Measurements from ENCODE around the gene FLYWCH2.
A peak's percentile ranks its signal among the peaks of the same experiment; 100 is the strongest.
"Not testable (repeated sequence)": the region's sequence is repeated elsewhere in the genome, so short reads cannot be mapped to it uniquely, and the experiment has no call there.

Gene FLYWCH2

GRCh38 chr16:2915196-2915929 lies 32.3 kb downstream of the FLYWCH2 start:
- no peak for DNase-seq

DNA sequence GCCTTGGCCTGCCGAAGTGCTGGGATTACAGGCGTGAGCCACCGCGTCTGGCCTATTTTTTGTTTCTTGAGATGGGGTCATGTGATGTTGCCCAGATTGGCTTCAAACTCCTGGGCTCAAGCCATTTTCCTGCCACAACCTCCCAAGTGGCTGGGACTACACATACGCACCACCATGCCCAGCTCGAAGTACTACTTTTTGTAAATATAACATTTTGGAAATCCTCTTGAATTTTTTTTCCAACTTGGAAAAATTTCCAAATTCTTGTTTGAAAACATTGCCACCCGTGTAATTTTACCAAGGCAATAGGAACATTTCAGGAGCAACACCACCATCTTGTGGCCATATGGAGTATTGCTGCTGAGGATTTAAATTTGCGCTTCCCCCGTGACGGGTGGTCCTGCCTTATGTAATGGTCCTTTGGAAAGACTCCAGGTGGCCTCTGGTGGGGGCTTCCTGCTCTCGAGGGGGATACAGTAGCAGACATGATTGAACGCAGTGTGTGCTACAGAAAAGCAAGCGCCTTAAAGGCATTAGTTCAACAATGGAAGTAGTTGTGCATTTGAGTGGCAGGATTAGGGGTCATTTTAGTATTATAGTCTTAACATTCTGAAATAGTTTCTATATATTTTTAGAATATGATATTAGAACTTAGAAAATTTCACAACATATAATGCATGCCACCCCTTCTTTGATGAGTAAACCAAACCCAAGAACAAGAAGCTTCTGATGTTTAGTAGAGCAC lies 36.7 kb downstream of the FLYWCH2 start:
- DNase-seq, result no peak

DNA sequence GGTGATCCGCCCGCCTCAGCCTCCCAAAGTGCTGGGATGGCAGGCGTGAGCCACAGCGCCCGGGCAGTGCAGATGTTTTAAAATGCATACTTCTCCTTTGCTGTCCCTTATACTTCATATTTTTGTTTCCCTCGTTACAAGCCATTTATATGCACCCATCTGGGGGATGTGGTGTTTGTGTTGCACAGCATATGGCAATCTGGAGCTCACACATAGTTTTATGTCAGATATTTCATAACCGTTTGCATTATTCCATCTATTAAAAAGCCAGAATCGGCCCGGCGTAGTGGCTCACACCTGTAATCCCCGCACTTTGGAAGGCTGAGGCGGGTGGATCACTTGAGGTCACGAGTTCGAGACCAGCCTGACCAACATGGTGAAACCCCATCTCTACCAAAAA lies 40.5 kb downstream of the FLYWCH2 start:
- DNase-seq, result no peak

- DNase-seq, result no peak
Observed at GRCh38 chr16:2924901-2925755, 42.1 kb downstream of the FLYWCH2 start.

DNA sequence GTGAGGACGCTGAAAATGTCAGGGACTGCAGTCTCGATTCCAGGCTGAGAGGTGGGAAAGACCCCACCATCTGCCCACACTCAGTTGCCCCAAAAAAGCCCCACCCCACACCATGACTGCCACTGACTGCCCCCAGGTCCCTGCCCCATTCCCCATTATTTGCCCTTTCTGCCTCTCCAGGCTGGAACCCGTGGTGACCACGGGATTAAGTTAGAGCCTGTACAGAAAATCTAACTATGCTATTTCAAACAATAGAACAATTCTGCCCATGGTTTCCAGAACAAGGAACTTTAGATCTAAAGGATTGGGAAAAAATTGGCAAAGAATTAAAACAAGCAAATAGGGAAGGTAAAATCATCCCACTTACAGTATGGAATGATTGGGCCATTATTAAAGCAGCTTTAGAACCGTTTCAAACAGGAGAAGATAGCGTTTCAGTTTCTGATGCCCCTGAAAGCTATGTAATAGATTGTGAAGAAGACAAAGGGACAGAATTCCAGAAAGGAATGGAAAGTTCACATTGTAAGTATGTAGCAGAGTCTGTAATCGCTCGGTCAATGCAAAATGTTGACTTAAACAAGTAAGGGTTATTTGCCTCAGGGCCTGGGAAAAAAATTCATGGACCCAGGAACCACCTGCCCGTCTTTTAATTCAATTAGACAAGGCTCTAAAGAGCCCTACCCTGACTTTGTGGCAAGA lies 43.1 kb downstream of the FLYWCH2 start:
- no peak for DNase-seq

DNA sequence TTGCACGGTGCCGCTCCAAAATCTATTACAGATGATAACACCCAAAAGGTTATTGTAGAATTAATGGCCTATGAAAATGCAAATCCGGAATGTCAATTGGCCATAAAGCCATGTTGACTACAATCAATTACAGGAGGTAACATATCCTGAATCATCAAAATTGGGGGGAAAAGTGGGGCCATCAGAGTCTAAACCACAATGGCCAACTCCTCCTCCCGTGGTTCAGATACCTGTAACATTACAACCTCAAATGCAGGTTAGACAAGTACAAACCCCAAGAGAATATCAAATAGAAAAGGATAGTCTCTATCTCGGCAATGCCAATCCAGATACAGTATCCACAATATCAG lies 43.6 kb downstream of the FLYWCH2 start:
- DNase-seq, result no peak

- DNase-seq, result peak; percentile 21
Observed at GRCh38 chr16:2927010-2927646, 44.1 kb downstream of the FLYWCH2 start.

DNA sequence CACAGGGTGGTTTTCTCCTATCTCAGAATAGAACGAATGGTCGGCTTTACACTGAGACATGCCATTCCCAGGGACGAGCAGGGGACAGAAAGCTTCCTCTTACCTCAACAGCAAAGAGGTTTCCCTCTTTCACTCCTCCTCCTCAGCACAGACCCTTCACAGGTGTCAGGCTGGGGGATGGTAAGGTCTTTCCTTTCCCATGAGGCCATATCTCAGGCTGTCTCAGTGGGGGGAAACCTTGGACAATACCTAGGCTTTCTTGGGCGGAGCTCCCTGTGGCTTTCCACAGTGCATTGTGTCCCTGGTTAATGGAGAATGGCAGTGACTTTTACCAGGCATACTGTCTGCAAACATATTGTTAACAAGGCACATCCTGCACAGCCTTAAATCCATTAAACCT lies 45.1 kb downstream of the FLYWCH2 start:
- not testable (repeated sequence) for DNase-seq

- DNase-seq, result no peak
Observed at GRCh38 chr16:2928796-2929195, 45.8 kb downstream of the FLYWCH2 start.

GRCh38 chr16:2929693-2930092 lies 46.7 kb downstream of the FLYWCH2 start:
- no peak for DNase-seq

DNA sequence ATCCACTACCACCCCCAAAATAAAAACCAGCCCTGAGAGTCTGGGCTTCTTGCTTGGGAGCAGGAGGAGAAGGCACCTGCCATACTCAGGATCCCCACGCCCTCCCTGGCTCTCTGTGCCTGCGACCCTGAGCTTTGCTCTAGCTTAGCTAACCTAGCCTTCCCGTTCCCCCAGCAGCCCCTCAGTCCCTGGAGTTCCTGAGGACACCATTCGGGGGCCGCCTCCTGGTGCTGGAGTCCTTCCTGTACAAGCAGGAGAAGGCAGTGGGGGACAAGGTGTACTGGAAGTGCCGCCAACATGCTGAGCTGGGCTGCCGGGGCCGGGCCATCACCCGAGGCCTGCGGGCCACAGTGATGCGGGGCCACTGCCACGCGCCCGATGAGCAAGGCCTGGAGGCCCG lies 47.2 kb downstream of the FLYWCH2 start:
- no peak for DNase-seq

DNA sequence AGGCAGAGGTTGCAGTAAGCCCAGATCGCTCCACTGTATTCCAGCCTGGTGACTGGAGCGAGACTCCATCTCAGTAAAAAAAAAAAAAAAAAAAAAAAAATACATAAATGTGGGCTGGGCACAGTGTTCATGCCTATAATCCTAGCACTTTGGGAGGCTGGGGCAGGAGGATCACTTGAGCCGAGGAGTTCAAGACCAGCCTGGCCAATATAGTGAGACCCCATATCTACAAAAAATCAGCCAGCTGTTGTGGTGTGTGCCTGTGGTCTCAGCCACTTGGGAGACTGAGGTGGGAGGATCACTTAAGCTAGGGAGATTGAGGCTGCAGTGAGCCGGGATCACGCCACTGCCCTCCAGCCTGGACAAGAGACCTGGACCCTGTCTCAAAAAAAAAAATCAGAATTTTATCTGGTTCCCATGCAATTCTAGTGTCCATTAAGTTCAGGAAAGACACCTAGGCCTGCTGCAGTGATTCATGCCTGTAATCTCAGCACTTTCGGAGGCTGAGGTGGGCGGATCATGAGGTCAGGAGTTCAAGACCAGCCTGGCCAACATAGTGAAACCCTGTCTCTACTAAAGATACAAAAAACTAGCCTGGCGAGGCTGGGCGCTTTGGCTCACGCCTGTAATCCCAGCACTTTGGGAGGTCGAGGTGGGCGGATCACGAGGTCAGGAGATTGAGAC lies 48.4 kb downstream of the FLYWCH2 start:
- DNase-seq, result not testable (repeated sequence)

- DNase-seq, result no peak
Observed at GRCh38 chr16:2933136-2933535, 50.1 kb downstream of the FLYWCH2 start.

GRCh38 chr16:2933701-2934100 lies 50.7 kb downstream of the FLYWCH2 start:
- DNase-seq, result no peak

DNA sequence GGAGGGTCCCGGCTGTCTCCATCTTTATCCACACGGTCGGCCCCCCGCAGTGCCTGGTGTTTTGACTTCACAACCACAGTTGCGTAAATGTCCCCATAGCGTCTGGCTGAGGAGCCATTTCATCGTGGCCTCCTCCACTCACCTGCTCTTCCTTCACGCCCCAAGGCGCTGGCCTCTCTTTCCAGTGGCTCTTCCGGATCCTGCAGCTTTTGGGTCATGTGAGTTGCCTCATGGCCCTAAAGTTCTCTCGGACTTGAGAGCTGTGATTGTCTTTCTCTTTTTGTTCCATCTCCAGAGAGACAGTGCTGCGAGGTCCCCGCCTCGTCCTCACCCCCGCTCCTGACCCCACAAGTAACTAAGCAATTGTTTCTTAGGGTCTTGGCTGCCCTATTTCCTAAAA lies 51.4 kb downstream of the FLYWCH2 start:
- no peak for DNase-seq

DNA sequence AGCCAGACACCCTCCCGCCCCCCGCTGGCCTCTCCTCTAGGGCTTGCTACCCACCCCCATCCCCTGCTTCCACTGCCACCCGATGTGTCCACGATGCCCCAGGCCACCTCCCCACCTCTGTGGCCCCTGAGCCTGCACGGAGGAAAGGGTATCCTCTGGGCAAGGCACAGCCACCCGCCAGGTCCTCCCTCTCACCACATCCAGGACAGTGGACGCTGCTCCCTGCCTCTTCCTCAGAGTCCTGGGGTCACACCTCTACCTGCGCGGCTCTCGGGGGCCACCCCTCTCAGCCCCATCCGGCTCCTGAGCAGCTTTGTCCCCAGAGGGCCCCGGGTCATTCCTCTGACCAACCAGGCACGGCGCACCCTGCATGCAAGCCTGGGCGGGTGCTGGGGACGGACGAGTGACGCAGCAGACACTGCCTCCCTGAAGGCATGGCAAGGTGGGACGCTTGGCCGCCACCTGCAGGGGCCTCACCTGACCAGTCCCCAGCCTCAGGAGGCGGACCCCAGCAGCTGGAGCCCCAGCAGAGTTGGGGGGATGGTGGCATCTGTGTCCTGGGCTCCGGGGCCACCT lies 53.5 kb downstream of the FLYWCH2 start:
- DNase-seq, result no peak

DNA sequence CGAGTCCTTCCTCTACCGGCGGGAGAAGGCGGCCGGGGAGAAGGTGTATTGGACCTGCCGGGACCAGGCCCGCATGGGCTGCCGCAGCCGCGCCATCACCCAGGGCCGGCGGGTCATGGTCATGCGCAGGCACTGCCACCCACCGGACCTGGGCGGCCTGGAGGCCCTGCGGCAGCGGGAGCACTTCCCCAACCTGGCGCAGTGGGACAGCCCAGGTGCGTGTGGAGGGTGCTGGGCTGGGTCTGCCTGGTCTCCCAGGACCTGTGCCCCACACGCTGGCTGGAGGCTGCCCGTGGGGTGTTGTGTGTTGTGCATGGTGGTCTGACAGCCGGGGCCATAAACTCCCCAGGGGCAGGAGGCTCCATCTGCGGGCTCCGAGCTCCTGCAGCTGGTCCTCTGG lies 54.2 kb downstream of the FLYWCH2 start:
- no peak for DNase-seq

GRCh38 chr16:2938206-2938605 lies 55.2 kb downstream of the FLYWCH2 start:
- no peak for DNase-seq

- DNase-seq, result no peak
Observed at GRCh38 chr16:2939968-2940367, 57.0 kb downstream of the FLYWCH2 start.

- no peak for DNase-seq
Observed at GRCh38 chr16:2942045-2942444, 59.0 kb downstream of the FLYWCH2 start.

DNA sequence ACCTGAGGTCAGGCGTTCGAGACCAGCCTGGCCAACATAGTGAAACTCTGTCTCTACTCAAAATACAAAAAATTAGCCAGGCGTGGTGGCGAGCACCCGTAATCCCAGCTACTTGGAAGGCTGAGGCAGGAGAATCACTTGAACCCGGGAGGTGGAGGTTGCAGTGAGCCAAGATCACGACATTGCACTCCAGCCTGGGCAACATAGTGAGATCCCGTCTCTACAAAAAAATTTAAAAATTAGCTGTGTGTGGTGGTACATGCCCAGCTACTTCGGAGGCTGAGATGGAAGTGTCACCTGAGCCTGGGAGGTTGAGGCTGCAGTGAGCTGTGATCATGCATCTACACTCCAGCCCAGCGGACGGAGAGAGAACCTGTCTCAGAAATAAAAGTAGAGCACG lies 60.7 kb downstream of the FLYWCH2 start:
- not testable (repeated sequence) for DNase-seq

- DNase-seq, result no peak
Observed at GRCh38 chr16:2946649-2947048, 63.6 kb downstream of the FLYWCH2 start.
